SK-N-SH (cell line): Measurements from ENCODE around the gene ZNF473. TPM values are rescaled to one million over a fixed set of nuclear protein-coding genes. Genes with fewer than 3 reads are reported as not detected.

ENCODE experiments used
- CTCF ChIA-PET: fragments of 300-600, 350-600 bp; formaldehyde crosslinking; extraction: SDS; loops from one replicate; lab custom pipeline; 2021; lab: Yijun Ruan, JAX
- POLR2A ChIA-PET: fragments of 350-600 bp; sonication (Branson Sonifier 250); formaldehyde crosslinking; extraction: SDS; loops from one replicate; lab custom pipeline; 2020; ENCODE audit warnings: antibody characterized with exemption, inconsistent platforms; lab: Yijun Ruan, JAX
- DNase-seq: peaks from one replicate; pipeline ENCODE4 v3.0.0; 2012
- H2AFZ ChIP-seq: fragments of 200-600 bp; sonication (generic); 2 replicates; pipeline ENCODE4 v1.8.1; 2016; ENCODE audit warnings: antibody characterized with exemption, mild to moderate bottlenecking, low read depth
- H3F3A ChIP-seq: fragments of 200-600 bp; sonication (generic); replicated peaks from 2 replicates; pipeline ENCODE3; 2016; ENCODE audit warnings: antibody characterized with exemption, mild to moderate bottlenecking; ENCODE audit not compliant: insufficient read depth
- H3K27ac ChIP-seq, 2 experiments: fragments of 200-500 bp in 1 of 2; fragments of 200-600 bp in 1 of 2; sonication (Bioruptor generic) in 1 of 2; sonication (generic), shearing (Covaris generic) in 1 of 2; 2 replicates each; pipeline versions ENCODE4 v1.5.1 to v1.6.1; 2014 to 2016; ENCODE audit warnings: low read depth in 2 of 2, inconsistent platforms in 1 of 2, low read length in 1 of 2, mild to moderate bottlenecking in 1 of 2, mixed read lengths in 1 of 2
- H3K27me3 ChIP-seq: fragments of 200-600 bp; sonication (generic), shearing (Covaris generic); 2 replicates; pipeline ENCODE4 v1.6.1; 2016; ENCODE audit warnings: mixed run types; ENCODE audit not compliant: insufficient read depth
- H3K36me3 ChIP-seq, 2 experiments: fragments of 200-500 bp in 1 of 2; fragments of 200-600 bp in 1 of 2; sonication (Bioruptor generic) in 1 of 2; sonication (generic) in 1 of 2; replicated peaks in 1 of 2; 2 replicates each; pipeline versions ENCODE3 to v1.5.1; 2014 to 2016; ENCODE audit warnings: low read length in 1 of 2, mild to moderate bottlenecking in 1 of 2; ENCODE audit not compliant: insufficient read depth in 2 of 2, control insufficient read depth in 1 of 2
- H3K4me1 ChIP-seq, 2 experiments: fragments of 200-500 bp in 1 of 2; fragments of 200-600 bp in 1 of 2; sonication (Bioruptor generic) in 1 of 2; sonication (generic), shearing (Covaris generic) in 1 of 2; 2 replicates each; pipeline versions ENCODE4 v1.5.1 to v1.6.1; 2014 to 2016; ENCODE audit warnings: low read depth in 1 of 2, low read length in 1 of 2, mixed run types in 1 of 2; ENCODE audit not compliant: insufficient read depth in 2 of 2, control insufficient read depth in 1 of 2
- H3K4me2 ChIP-seq: fragments of 200-600 bp; sonication (generic), shearing (Covaris generic); 2 replicates; pipeline ENCODE4 v1.6.1; 2017; ENCODE audit warnings: mixed run types
- H3K4me3 ChIP-seq, 2 experiments: fragments of 200-500 bp in 1 of 2; fragments of 200-600 bp in 1 of 2; sonication (Bioruptor generic) in 1 of 2; sonication (generic), shearing (Covaris generic) in 1 of 2; 2 replicates each; pipeline versions ENCODE4 v1.5.1 to v1.8.1; 2014 to 2016; ENCODE audit warnings: low read depth in 2 of 2, inconsistent platforms in 1 of 2, low read length in 1 of 2, mild to moderate bottlenecking in 1 of 2, mixed read lengths in 1 of 2, moderate library complexity in 1 of 2
- H3K79me2 ChIP-seq: fragments of 200-600 bp; sonication (generic); 2 replicates; pipeline ENCODE4 v1.8.1; 2017; ENCODE audit warnings: mild to moderate bottlenecking; ENCODE audit not compliant: insufficient read depth
- H3K9ac ChIP-seq: fragments of 200-600 bp; sonication (generic); 2 replicates; pipeline ENCODE4 v1.6.1; 2017; ENCODE audit warnings: mixed run types
- H3K9me2 ChIP-seq: fragments of 200-600 bp; sonication (generic); 2 replicates; pipeline ENCODE4 v1.6.1; 2017; ENCODE audit warnings: mixed run types
- H3K9me3 ChIP-seq: fragments of 200-600 bp; sonication (generic); 2 replicates; pipeline ENCODE4 v1.6.1; 2017; ENCODE audit warnings: mixed run types, mild to moderate bottlenecking, moderate library complexity
- H4K20me1 ChIP-seq: fragments of 200-600 bp; sonication (generic); 2 replicates; pipeline ENCODE4 v1.6.1; 2017; ENCODE audit warnings: mild to moderate bottlenecking, mixed run types; ENCODE audit not compliant: insufficient read depth
- CHD2 ChIP-seq: fragments of 150-350 bp; IDR thresholded peaks from 2 replicates; pipeline ENCODE4 v1.6.1; 2018; ENCODE audit warnings: low read length; ENCODE audit not compliant: partially characterized antibody
- ELF1 ChIP-seq: IDR thresholded peaks from 2 replicates; pipeline ENCODE4 v1.4.0; 2012
- EP300 ChIP-seq, 2 experiments: IDR thresholded peaks; 2 replicates each; pipeline versions ENCODE4 v1.4.0 to v1.6.1; 2012; ENCODE audit warnings: borderline replicate concordance in 1 of 2, low read depth in 1 of 2, low read length in 1 of 2
- FOXJ3 ChIP-seq: sonication (generic); formaldehyde crosslinking; IDR thresholded peaks from 2 replicates; pipeline ENCODE4 v1.5.1; 2020; ENCODE audit warnings: mild to moderate bottlenecking, missing genetic modification reagents
- FOXM1 ChIP-seq: IDR thresholded peaks from 2 replicates; pipeline ENCODE4 v1.4.0; 2012; ENCODE audit warnings: low read depth, mild to moderate bottlenecking
- GABPA ChIP-seq: IDR thresholded peaks from 2 replicates; pipeline ENCODE4 v1.4.0; 2012; ENCODE audit warnings: low read depth, mild to moderate bottlenecking
- GATA2 ChIP-seq: sonication (generic); formaldehyde crosslinking; IDR thresholded peaks from 2 replicates; pipeline ENCODE4 v1.5.0; 2020; ENCODE audit warnings: mild to moderate bottlenecking, missing genetic modification reagents
- JUND ChIP-seq: IDR thresholded peaks from 2 replicates; pipeline ENCODE4 v1.4.0; 2012
- MEF2A ChIP-seq: IDR thresholded peaks from 2 replicates; pipeline ENCODE4 v1.4.0; 2012; ENCODE audit warnings: low read depth, borderline replicate concordance
- MXI1 ChIP-seq: IDR thresholded peaks from 2 replicates; pipeline ENCODE4 v1.6.1; 2012; ENCODE audit warnings: mild to moderate bottlenecking, low read depth, low read length, improper control_type of control experiment
- NFIC ChIP-seq: IDR thresholded peaks from 2 replicates; pipeline ENCODE4 v1.4.0; 2012; ENCODE audit warnings: borderline replicate concordance
- NRF1 ChIP-seq: IDR thresholded peaks from 2 replicates; pipeline ENCODE4 v1.6.1; 2012; ENCODE audit warnings: low read depth, mild to moderate bottlenecking, low read length
- PBX3 ChIP-seq: IDR thresholded peaks from 2 replicates; pipeline ENCODE4; 2012
- POLR2AphosphoS5 ChIP-seq: IDR thresholded peaks from 2 replicates; pipeline ENCODE4 v1.6.1; 2012; ENCODE audit warnings: low read depth, low read length
- RCOR1 ChIP-seq: fragments of 150-350 bp; IDR thresholded peaks from 2 replicates; pipeline ENCODE4 v1.6.1; 2017; ENCODE audit warnings: antibody characterized with exemption, low read length
- SIN3A ChIP-seq: IDR thresholded peaks from 2 replicates; pipeline ENCODE4 v1.6.1; 2012; ENCODE audit warnings: low read depth, mild to moderate bottlenecking, low read length, moderate library complexity, borderline replicate concordance
- SMC3 ChIP-seq: IDR thresholded peaks from 2 replicates; pipeline ENCODE4 v1.6.1; 2012; ENCODE audit warnings: low read depth, low read length, improper control_type of control experiment
- TAF1 ChIP-seq: IDR thresholded peaks from 2 replicates; pipeline ENCODE4 v1.6.1; 2012; ENCODE audit warnings: low read depth, mild to moderate bottlenecking, low read length, moderate library complexity, borderline replicate concordance
- USF2 ChIP-seq: fragments of 150-350 bp; IDR thresholded peaks from 2 replicates; pipeline ENCODE4 v1.6.1; 2017; ENCODE audit warnings: antibody characterized with exemption, low read length, low read depth, borderline replicate concordance
- YY1 ChIP-seq: IDR thresholded peaks from 2 replicates; pipeline ENCODE4 v1.4.0; 2012; ENCODE audit warnings: low read depth, mild to moderate bottlenecking
- WGBS: methylation state at CpG from one replicate; pipeline ENCODE4 v1.1.6; 2017; ENCODE audit warnings: low lambda C conversion rate; 5-methylcytosine and 5-hydroxymethylcytosine counted together
- polyA plus RNA-seq, 3 experiments: library from polyadenylated mRNA; depleted of rRNA; stranded (reverse); fragments of >200 nt; gene quantifications; 2 replicates each; pipeline ENCODE4 v1.2.3, GENCODE V29; 2012
- TF ChIP-seq, protein P1 (sequence below): IDR thresholded peaks from 2 replicates; pipeline ENCODE4 v1.4.0; 2012; ENCODE audit warnings: low read depth
- TF ChIP-seq, protein P2 (sequence below): fragments of 150-350 bp; IDR thresholded peaks from 2 replicates; pipeline ENCODE4 v1.6.1; 2016; ENCODE audit warnings: mild to moderate bottlenecking, low read depth, low read length
- TF ChIP-seq, protein P3 (sequence below): IDR thresholded peaks from 2 replicates; pipeline ENCODE4 v1.6.1; 2012; ENCODE audit warnings: mild to moderate bottlenecking, low read depth, low read length, moderate library complexity
- TF ChIP-seq, protein P4 (sequence below): fragments of 200-600 bp; sonication (generic); IDR thresholded peaks from 2 replicates; pipeline ENCODE4 v1.6.1; 2017; ENCODE audit warnings: antibody characterized with exemption, mild to moderate bottlenecking, moderate library complexity

ZNF473 gene
- polyA plus RNA-seq, 1 of the 3 experiments (the other 2 are of a cell fraction), result 5.4 TPM

GRCh38 chr19:50025022-50025793 lies 597 bp upstream of the ZNF473 start, which contains the start of gene VRK3:
TSS of gene VRK3 (minus strand) at chr19:50025372. CDS start at chr19:50016162, 9,210 bp downstream.
- WGBS, result under 1% methylated on average over 42 of the region's 59 CpGs
- ChIA-PET CTCF (interaction anchor here (1.0 to 1.5 kb wide), 2 partner anchors 22 to 88 kb away, joined by 3 to 4 read pairs; no protein-coding TSS in a partner anchor), POLR2A (interaction anchor here (0.5 kb wide), 1 partner anchor 19 kb away, joined by 3 read pairs; no protein-coding TSS in a partner anchor)
- TF ChIP-seq GATA2 (no peak), EP300 (IDR thresholded peaks at IDR 0.05; ENCODE audit: borderline replicate concordance in 1 of 2, low read depth in 1 of 2, low read length in 1 of 2) (no peak), USF2 (no peak), ELF1 (peak; percentile 61), FOXJ3 (no peak), MXI1 (peak; percentile 11; the same call in 1 of the 2 replicates), RCOR1 (0 out of 2 replicates have a peak, but pooled peaks have one; percentile 20), YY1 (no peak), GABPA (peak; percentile 55; the same call in 1 of the 2 replicates), POLR2AphosphoS5 (peak; percentile 88), NFIC (no peak), FOXM1 (no peak), MEF2A (no peak), PBX3 (no peak), SMC3 (no peak), TAF1 (peak; percentile 54; the same call in 1 of the 2 replicates), JUND (no peak), CHD2 (no peak), NRF1 (peak; percentile 96), SIN3A (no peak)
- TF ChIP-seq, protein P1, sequence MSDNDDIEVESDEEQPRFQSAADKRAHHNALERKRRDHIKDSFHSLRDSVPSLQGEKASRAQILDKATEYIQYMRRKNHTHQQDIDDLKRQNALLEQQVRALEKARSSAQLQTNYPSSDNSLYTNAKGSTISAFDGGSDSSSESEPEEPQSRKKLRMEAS, result no peak
- TF ChIP-seq, protein P2, sequence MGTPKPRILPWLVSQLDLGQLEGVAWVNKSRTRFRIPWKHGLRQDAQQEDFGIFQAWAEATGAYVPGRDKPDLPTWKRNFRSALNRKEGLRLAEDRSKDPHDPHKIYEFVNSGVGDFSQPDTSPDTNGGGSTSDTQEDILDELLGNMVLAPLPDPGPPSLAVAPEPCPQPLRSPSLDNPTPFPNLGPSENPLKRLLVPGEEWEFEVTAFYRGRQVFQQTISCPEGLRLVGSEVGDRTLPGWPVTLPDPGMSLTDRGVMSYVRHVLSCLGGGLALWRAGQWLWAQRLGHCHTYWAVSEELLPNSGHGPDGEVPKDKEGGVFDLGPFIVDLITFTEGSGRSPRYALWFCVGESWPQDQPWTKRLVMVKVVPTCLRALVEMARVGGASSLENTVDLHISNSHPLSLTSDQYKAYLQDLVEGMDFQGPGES, result no peak
- TF ChIP-seq, protein P3, sequence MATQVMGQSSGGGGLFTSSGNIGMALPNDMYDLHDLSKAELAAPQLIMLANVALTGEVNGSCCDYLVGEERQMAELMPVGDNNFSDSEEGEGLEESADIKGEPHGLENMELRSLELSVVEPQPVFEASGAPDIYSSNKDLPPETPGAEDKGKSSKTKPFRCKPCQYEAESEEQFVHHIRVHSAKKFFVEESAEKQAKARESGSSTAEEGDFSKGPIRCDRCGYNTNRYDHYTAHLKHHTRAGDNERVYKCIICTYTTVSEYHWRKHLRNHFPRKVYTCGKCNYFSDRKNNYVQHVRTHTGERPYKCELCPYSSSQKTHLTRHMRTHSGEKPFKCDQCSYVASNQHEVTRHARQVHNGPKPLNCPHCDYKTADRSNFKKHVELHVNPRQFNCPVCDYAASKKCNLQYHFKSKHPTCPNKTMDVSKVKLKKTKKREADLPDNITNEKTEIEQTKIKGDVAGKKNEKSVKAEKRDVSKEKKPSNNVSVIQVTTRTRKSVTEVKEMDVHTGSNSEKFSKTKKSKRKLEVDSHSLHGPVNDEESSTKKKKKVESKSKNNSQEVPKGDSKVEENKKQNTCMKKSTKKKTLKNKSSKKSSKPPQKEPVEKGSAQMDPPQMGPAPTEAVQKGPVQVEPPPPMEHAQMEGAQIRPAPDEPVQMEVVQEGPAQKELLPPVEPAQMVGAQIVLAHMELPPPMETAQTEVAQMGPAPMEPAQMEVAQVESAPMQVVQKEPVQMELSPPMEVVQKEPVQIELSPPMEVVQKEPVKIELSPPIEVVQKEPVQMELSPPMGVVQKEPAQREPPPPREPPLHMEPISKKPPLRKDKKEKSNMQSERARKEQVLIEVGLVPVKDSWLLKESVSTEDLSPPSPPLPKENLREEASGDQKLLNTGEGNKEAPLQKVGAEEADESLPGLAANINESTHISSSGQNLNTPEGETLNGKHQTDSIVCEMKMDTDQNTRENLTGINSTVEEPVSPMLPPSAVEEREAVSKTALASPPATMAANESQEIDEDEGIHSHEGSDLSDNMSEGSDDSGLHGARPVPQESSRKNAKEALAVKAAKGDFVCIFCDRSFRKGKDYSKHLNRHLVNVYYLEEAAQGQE, result no peak
- TF ChIP-seq, protein P4, sequence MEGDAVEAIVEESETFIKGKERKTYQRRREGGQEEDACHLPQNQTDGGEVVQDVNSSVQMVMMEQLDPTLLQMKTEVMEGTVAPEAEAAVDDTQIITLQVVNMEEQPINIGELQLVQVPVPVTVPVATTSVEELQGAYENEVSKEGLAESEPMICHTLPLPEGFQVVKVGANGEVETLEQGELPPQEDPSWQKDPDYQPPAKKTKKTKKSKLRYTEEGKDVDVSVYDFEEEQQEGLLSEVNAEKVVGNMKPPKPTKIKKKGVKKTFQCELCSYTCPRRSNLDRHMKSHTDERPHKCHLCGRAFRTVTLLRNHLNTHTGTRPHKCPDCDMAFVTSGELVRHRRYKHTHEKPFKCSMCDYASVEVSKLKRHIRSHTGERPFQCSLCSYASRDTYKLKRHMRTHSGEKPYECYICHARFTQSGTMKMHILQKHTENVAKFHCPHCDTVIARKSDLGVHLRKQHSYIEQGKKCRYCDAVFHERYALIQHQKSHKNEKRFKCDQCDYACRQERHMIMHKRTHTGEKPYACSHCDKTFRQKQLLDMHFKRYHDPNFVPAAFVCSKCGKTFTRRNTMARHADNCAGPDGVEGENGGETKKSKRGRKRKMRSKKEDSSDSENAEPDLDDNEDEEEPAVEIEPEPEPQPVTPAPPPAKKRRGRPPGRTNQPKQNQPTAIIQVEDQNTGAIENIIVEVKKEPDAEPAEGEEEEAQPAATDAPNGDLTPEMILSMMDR, result peak; percentile 28; the same call in 1 of the 2 replicates

More at GRCh38 chr19:50025022-50025793, 597 bp upstream of the ZNF473 start, which contains the start of gene VRK3:
- Histone ChIP-seq H3K79me2 (peaks cover 88% of the 10 kb centered on the region), H3K9me2 (no peaks in the 10 kb centered on the region), H3K27ac (peak within 1 kb of the TSS; percentile 89 to 91), H3K4me3 (peak within 1 kb of the TSS; percentile 82 to 85), H3K9ac (peak within 1 kb of the TSS; percentile 86), H3K9me3 (no peaks in the 10 kb centered on the region), H2AFZ (peak within 1 kb of the TSS; percentile 90), H3F3A (no peaks in the 10 kb centered on the region), H3K4me1 (peaks cover 8 to 11% of the 10 kb centered on the region in 2 experiments; a peak in 2 of 4 replicates), H3K4me2 (peak within 1 kb of the TSS; percentile 91), H4K20me1 (peaks cover 4% of the 10 kb centered on the region; the same call in 1 of the 2 replicates), H3K27me3 (no peaks in the 10 kb centered on the region), H3K36me3 (peaks cover 0 to 12% of the 10 kb centered on the region in 2 experiments)
- DNase-seq, result peak; percentile 96
